ENCODE measurements around the gene THSD4.

Gene THSD4

GRCh38 chr15:71686221-71687050 is 571.2 kb downstream of the THSD4 start:
- TF ChIP-seq Cebpa-rat (IDR thresholded peaks at IDR 0.05): no peak
- Histone ChIP-seq H3K4me1 (no peaks in the 10 kb centered on the region), H3K27me3 (no peaks in the 10 kb centered on the region), H4K20me1 (no peaks in the 10 kb centered on the region), H3K9ac (no peak overlapping the region), H3K27ac (no peak overlapping the region), H3K4me3 (no peak overlapping the region), H3K4me2 (no peak overlapping the region), H3K36me3 (no peaks in the 10 kb centered on the region), H3K9me3 (replicated peaks in 1 of 11) (peaks cover 10 to 18% (median 13%) of the 10 kb centered on the region in 11 experiments; a peak in 15 of 22 replicates)

- H4K20me1 ChIP-seq: no peaks in the 10 kb centered on the region
- peaks cover 10 to 18% (median 13%) of the 10 kb centered on the region in 11 experiments; a peak in 15 of 22 replicates for H3K9me3 ChIP-seq (replicated peaks in 1 of 11)
- no peak overlapping the region for H3K9ac ChIP-seq
- H3K4me2 ChIP-seq: no peak overlapping the region
- H3K27me3 ChIP-seq: no peaks in the 10 kb centered on the region
- no peak overlapping the region for H3K4me3 ChIP-seq
- H3K27ac ChIP-seq: no peak overlapping the region
- TF ChIP-seq Cebpa-rat (IDR thresholded peaks at IDR 0.05): no peak
- no peaks in the 10 kb centered on the region for H3K36me3 ChIP-seq
- no peaks in the 10 kb centered on the region for H3K4me1 ChIP-seq
Observed at GRCh38 chr15:71687902-71688508, 572.7 kb downstream of the THSD4 start.

GRCh38 chr15:71688509-71689094 is 573.3 kb downstream of the THSD4 start:
- Histone ChIP-seq H3K4me3 (no peak overlapping the region), H3K36me3 (no peaks in the 10 kb centered on the region), H3K9ac (no peak overlapping the region), H3K27ac (no peak overlapping the region), H3K4me1 (no peaks in the 10 kb centered on the region), H3K4me2 (no peak overlapping the region), H3K27me3 (no peaks in the 10 kb centered on the region), H3K9me3 (replicated peaks in 1 of 11) (peaks cover 10 to 18% (median 13%) of the 10 kb centered on the region in 11 experiments; a peak in 15 of 22 replicates), H4K20me1 (no peaks in the 10 kb centered on the region)
- TF ChIP-seq Cebpa-rat (IDR thresholded peaks at IDR 0.05): no peak

- Histone ChIP-seq H3K4me1 (no peaks in the 10 kb centered on the region), H4K20me1 (no peaks in the 10 kb centered on the region), H3K9ac (no peak overlapping the region), H3K4me3 (no peak overlapping the region), H3K4me2 (no peak overlapping the region), H3K27ac (no peak overlapping the region), H3K27me3 (no peaks in the 10 kb centered on the region), H3K36me3 (no peaks in the 10 kb centered on the region), H3K9me3 (replicated peaks in 1 of 11) (peaks cover 10 to 18% (median 13%) of the 10 kb centered on the region in 11 experiments; a peak in 15 of 22 replicates)
- no peak for TF ChIP-seq Cebpa-rat (IDR thresholded peaks at IDR 0.05)
Observed at GRCh38 chr15:71691081-71691457, 575.8 kb downstream of the THSD4 start.

- H3K27ac ChIP-seq: no peak overlapping the region
Observed at GRCh38 chr15:71691458-71692417, 576.5 kb downstream of the THSD4 start.

GRCh38 chr15:71697236-71697635 is 582.0 kb downstream of the THSD4 start:
- Histone ChIP-seq H3K36me3 (no peaks in the 10 kb centered on the region), H3K27me3 (no peaks in the 10 kb centered on the region), H3K27ac (no peak overlapping the region), H3K9ac (no peak overlapping the region), H3K4me2 (no peak overlapping the region), H3K9me3 (replicated peaks in 1 of 11) (no peaks in the 10 kb centered on the region), H4K20me1 (no peaks in the 10 kb centered on the region), H3K4me3 (no peak overlapping the region), H3K4me1 (no peaks in the 10 kb centered on the region)
- TF ChIP-seq Cebpa-rat (IDR thresholded peaks at IDR 0.05): no peak

More at GRCh38 chr15:71691458-71692417, 576.5 kb downstream of the THSD4 start:
- Histone ChIP-seq H3K4me3 (no peak overlapping the region), H3K4me2 (no peak overlapping the region), H4K20me1 (no peaks in the 10 kb centered on the region), H3K27me3 (no peaks in the 10 kb centered on the region), H3K36me3 (no peaks in the 10 kb centered on the region), H3K9me3 (replicated peaks in 1 of 11) (peaks cover 10 to 18% (median 13%) of the 10 kb centered on the region in 11 experiments; a peak in 15 of 22 replicates), H3K4me1 (no peaks in the 10 kb centered on the region), H3K9ac (no peak overlapping the region)
- no peak for TF ChIP-seq Cebpa-rat (IDR thresholded peaks at IDR 0.05)

GRCh38 chr15:71698030-71698429 is 582.8 kb downstream of the THSD4 start:
- no peak for TF ChIP-seq Cebpa-rat (IDR thresholded peaks at IDR 0.05)
- Histone ChIP-seq H3K36me3 (no peaks in the 10 kb centered on the region), H3K9me3 (replicated peaks in 1 of 11) (no peaks in the 10 kb centered on the region), H3K27ac (no peak overlapping the region), H3K4me3 (no peak overlapping the region), H3K4me1 (no peaks in the 10 kb centered on the region), H3K4me2 (no peak overlapping the region), H4K20me1 (no peaks in the 10 kb centered on the region), H3K9ac (no peak overlapping the region), H3K27me3 (no peaks in the 10 kb centered on the region)

GRCh38 chr15:71698742-71699141 is 583.5 kb downstream of the THSD4 start:
- Histone ChIP-seq H3K36me3 (no peaks in the 10 kb centered on the region), H3K4me2 (no peak overlapping the region), H3K27me3 (no peaks in the 10 kb centered on the region), H3K4me3 (no peak overlapping the region), H3K9ac (no peak overlapping the region), H3K4me1 (no peaks in the 10 kb centered on the region), H4K20me1 (no peaks in the 10 kb centered on the region), H3K9me3 (replicated peaks in 1 of 11) (no peaks in the 10 kb centered on the region), H3K27ac (no peak overlapping the region)
- no peak for TF ChIP-seq Cebpa-rat (IDR thresholded peaks at IDR 0.05)

- Histone ChIP-seq H3K27me3 (no peaks in the 10 kb centered on the region), H3K27ac (no peak overlapping the region), H3K36me3 (no peaks in the 10 kb centered on the region), H4K20me1 (no peaks in the 10 kb centered on the region), H3K9me3 (replicated peaks in 1 of 11) (no peaks in the 10 kb centered on the region), H3K9ac (no peak overlapping the region), H3K4me3 (no peak overlapping the region), H3K4me2 (no peak overlapping the region), H3K4me1 (no peaks in the 10 kb centered on the region)
- no peak for TF ChIP-seq Cebpa-rat (IDR thresholded peaks at IDR 0.05)
Observed at GRCh38 chr15:71699977-71700376, 584.7 kb downstream of the THSD4 start.
